Suprapubic skin (tissue), 4 donors: ENCODE results near the gene SPATA20.

Experiments used
- CTCF ChIP-seq, 2 donors: fragments of 200-600 bp in 1 of 2; fragments of 450-650 bp in 1 of 2; sonication (generic) in 1 of 2; IDR thresholded peaks; one replicate each; pipeline ENCODE4 v1.5.1; 2016 to 2019; ENCODE audit warnings: antibody characterized with exemption in 2 of 2, mild to moderate bottlenecking in 1 of 2, moderate library complexity in 1 of 2
- EP300 ChIP-seq: sonication (generic); formaldehyde crosslinking; IDR thresholded peaks from one replicate; pipeline ENCODE4 v1.6.1; 2017; ENCODE audit warnings: antibody characterized with exemption
- POLR2A ChIP-seq, 2 donors: fragments of 450-650 bp; IDR thresholded peaks; one replicate each; pipeline ENCODE4 v1.6.1; 2017; ENCODE audit warnings: antibody characterized with exemption in 2 of 2, mild to moderate bottlenecking in 2 of 2, moderate library complexity in 2 of 2
- POLR2AphosphoS5 ChIP-seq, 3 donors: sonication (generic); formaldehyde crosslinking; IDR thresholded peaks; one replicate each; pipeline ENCODE4 v1.6.1; 2017; ENCODE audit warnings: antibody characterized with exemption in 3 of 3

GRCh38 chr17:50551884-50552283 lies 4.9 kb downstream of the SPATA20 start:
- no peak for TF ChIP-seq CTCF (IDR thresholded peaks at IDR 0.05)
- TF ChIP-seq POLR2A (IDR thresholded peaks at IDR 0.05): no peak
- no peak for TF ChIP-seq POLR2AphosphoS5 (IDR thresholded peaks at IDR 0.05)
- TF ChIP-seq EP300: no peak
